Right lobe of liver (tissue), 4 donors: ENCODE results near the gene ARHGAP20.

Source experiments
- CTCF ChIP-seq, 4 donors: fragments of 200-600 bp in 3 of 4; fragments of 450-650 bp in 1 of 4; IDR thresholded peaks; one replicate each; pipeline versions ENCODE4 v1.5.1 to v1.8.0; 2016 to 2022; ENCODE audit warnings: antibody characterized with exemption in 4 of 4, mild to moderate bottlenecking in 2 of 4
- POLR2A ChIP-seq: fragments of 450-650 bp; IDR thresholded peaks from one replicate; pipeline ENCODE4 v1.6.1; 2017; ENCODE audit warnings: antibody characterized with exemption, mild to moderate bottlenecking
- donor health status: DM: no; HTN: no; CAD: no.
- donor health status: DM: no; HTN: no; CAD: no.
- donor health status: DM: no; HTN: yes; CAD: no.

- TF ChIP-seq POLR2A (no peak), CTCF (IDR thresholded peaks at IDR 0.05) (no peak)
Observed at GRCh38 chr11:110601936-110602335, 110.3 kb downstream of the ARHGAP20 start.
